H9 (cell line): ENCODE data around the gene EDIL3. TPM values are rescaled to one million over a fixed set of nuclear protein-coding genes. Genes with fewer than 3 reads are reported as not detected.

ENCODE experiments used
- DNase-seq: peaks from one replicate; pipeline ENCODE4 v3.0.0-alpha.2; 2017
- H2AFZ ChIP-seq: one replicate; pipeline ENCODE4 v1.6.1; 2013; ENCODE audit warnings: mild to moderate bottlenecking, low read length, control low read depth, moderate library complexity
- H2AK5ac ChIP-seq: 2 replicates; pipeline ENCODE4 v1.6.1; 2013; ENCODE audit warnings: low read length, control low read depth, mixed read lengths; ENCODE audit not compliant: insufficient read length
- H2BK120ac ChIP-seq: one replicate; pipeline ENCODE4 v1.6.1; 2013; ENCODE audit warnings: low read depth, mild to moderate bottlenecking, low read length, control low read depth, inconsistent platforms; ENCODE audit not compliant: poor library complexity, severe bottlenecking
- H2BK12ac ChIP-seq: 2 replicates; pipeline ENCODE4 v1.6.1; 2013; ENCODE audit warnings: low read length, control low read depth, mixed read lengths, low read depth; ENCODE audit not compliant: insufficient read length
- H2BK15ac ChIP-seq: 2 replicates; pipeline ENCODE4 v1.6.1; 2013; ENCODE audit warnings: low read depth, low read length, control low read depth
- H2BK20ac ChIP-seq: one replicate; pipeline ENCODE4 v1.6.1; 2013; ENCODE audit warnings: low read depth, mild to moderate bottlenecking, low read length, control low read depth, inconsistent platforms; ENCODE audit not compliant: poor library complexity, severe bottlenecking
- H2BK5ac ChIP-seq: 2 replicates; pipeline ENCODE4 v1.6.1; 2013; ENCODE audit warnings: low read length, control low read depth, mixed read lengths; ENCODE audit not compliant: insufficient read length
- H3K14ac ChIP-seq: 2 replicates; pipeline ENCODE4 v1.6.1; 2013; ENCODE audit warnings: low read length, control low read depth; ENCODE audit not compliant: insufficient read depth
- H3K18ac ChIP-seq: 2 replicates; pipeline ENCODE4 v1.6.1; 2013; ENCODE audit warnings: low read depth, mild to moderate bottlenecking, mixed read lengths, low read length, control low read depth; ENCODE audit not compliant: insufficient read length
- H3K23ac ChIP-seq: 2 replicates; pipeline ENCODE4 v1.6.1; 2013; ENCODE audit warnings: low read length, control low read depth, mixed read lengths, low read depth; ENCODE audit not compliant: insufficient read length
- H3K23me2 ChIP-seq: 2 replicates; pipeline ENCODE4 v1.6.1; 2013; ENCODE audit warnings: low read depth, mild to moderate bottlenecking, mixed read lengths, low read length, control low read depth; ENCODE audit not compliant: insufficient read length, poor library complexity, severe bottlenecking
- H3K27ac ChIP-seq: 2 replicates; pipeline ENCODE4 v1.5.1; 2013; ENCODE audit warnings: low read length, control low read depth, mixed read lengths, low read depth; ENCODE audit not compliant: insufficient read length
- H3K27me3 ChIP-seq: 2 replicates; pipeline ENCODE4 v1.6.1; 2013; ENCODE audit warnings: low read length, control low read depth, inconsistent platforms; ENCODE audit not compliant: insufficient read depth
- H3K4ac ChIP-seq: 2 replicates; pipeline ENCODE4 v1.6.1; 2013; ENCODE audit warnings: low read depth, mild to moderate bottlenecking, control low read depth, inconsistent platforms, low read length, moderate library complexity
- H3K4me1 ChIP-seq: 2 replicates; pipeline ENCODE4 v1.6.1; 2013; ENCODE audit warnings: low read length, control low read depth, inconsistent platforms; ENCODE audit not compliant: insufficient read depth
- H3K4me2 ChIP-seq: 2 replicates; pipeline ENCODE4 v1.6.1; 2013; ENCODE audit warnings: low read length, control low read depth, mixed read lengths; ENCODE audit not compliant: insufficient read length, insufficient read depth
- H3K56ac ChIP-seq: 2 replicates; pipeline ENCODE4 v1.6.1; 2013; ENCODE audit warnings: low read depth, mild to moderate bottlenecking, mixed read lengths, low read length, control low read depth; ENCODE audit not compliant: insufficient read length
- H3K79me1 ChIP-seq: 2 replicates; pipeline ENCODE4 v1.6.1; 2013; ENCODE audit warnings: low read depth, mild to moderate bottlenecking, moderate library complexity, low read length, control low read depth, inconsistent platforms; ENCODE audit not compliant: insufficient read depth, poor library complexity, severe bottlenecking
- H3K79me2 ChIP-seq: 2 replicates; pipeline ENCODE4 v1.6.1; 2013; ENCODE audit warnings: low read length, control low read depth, inconsistent platforms; ENCODE audit not compliant: insufficient read depth
- H3K9ac ChIP-seq: 2 replicates; pipeline ENCODE4 v1.6.1; 2013; ENCODE audit warnings: low read length, control low read depth, mixed read lengths; ENCODE audit not compliant: insufficient read length; ENCODE audit errors: extremely low read depth
- H3K9me3 ChIP-seq: one replicate; pipeline ENCODE4 v1.6.1; 2013; ENCODE audit warnings: low read depth, low read length, inconsistent platforms; ENCODE audit not compliant: control insufficient read depth
- H3T11ph ChIP-seq: one replicate; pipeline ENCODE4 v1.6.1; 2013; ENCODE audit warnings: mild to moderate bottlenecking, low read length, control low read depth, inconsistent platforms
- H4K20me1 ChIP-seq: one replicate; pipeline ENCODE4 v1.6.1; 2013; ENCODE audit not compliant: control insufficient read depth, insufficient read length, insufficient read depth
- H4K5ac ChIP-seq: 2 replicates; pipeline ENCODE4 v1.6.1; 2013; ENCODE audit warnings: low read depth, mild to moderate bottlenecking, mixed read lengths, low read length, control low read depth; ENCODE audit not compliant: insufficient read length
- H4K8ac ChIP-seq: replicated peaks from 2 replicates; pipeline ENCODE4 v1.6.1; 2013; ENCODE audit warnings: low read length, control low read depth, mixed read lengths, low read depth; ENCODE audit not compliant: insufficient read length
- H4K91ac ChIP-seq: 2 replicates; pipeline ENCODE4 v1.6.1; 2013; ENCODE audit warnings: low read depth, mild to moderate bottlenecking, moderate library complexity, mixed read lengths, low read length, control low read depth; ENCODE audit not compliant: insufficient read length
- H3K27ac Mint-ChIP-seq, 3 experiments: 2 replicates in 2 of 3; 3 replicates in 1 of 3; pipeline ENCODE4 v1.8.0; 2020 to 2021; ENCODE audit warnings: mixed read lengths in 3 of 3, mild to moderate bottlenecking in 1 of 3, moderate library complexity in 1 of 3
- H3K27me3 Mint-ChIP-seq: 2 replicates; pipeline ENCODE4 v1.8.0; 2021; ENCODE audit warnings: low read depth, mild to moderate bottlenecking, moderate library complexity, mixed read lengths
- H3K36me3 Mint-ChIP-seq, 3 experiments: 2 replicates in 2 of 3; 3 replicates in 1 of 3; pipeline ENCODE4 v1.8.0; 2020 to 2021; ENCODE audit warnings: low read depth in 3 of 3, mixed read lengths in 3 of 3; ENCODE audit not compliant: insufficient read depth in 1 of 3
- H3K4me1 Mint-ChIP-seq, 2 experiments: 2 replicates each; pipeline ENCODE4 v1.8.0; 2020; ENCODE audit warnings: mixed read lengths in 2 of 2
- H3K4me3 Mint-ChIP-seq, 2 experiments: 2 replicates in 1 of 2; 3 replicates in 1 of 2; pipeline ENCODE4 v1.8.0; 2020 to 2021; ENCODE audit warnings: mild to moderate bottlenecking in 2 of 2, mixed read lengths in 2 of 2, moderate library complexity in 1 of 2
- H3K9me3 Mint-ChIP-seq, 2 experiments: 2 replicates in 1 of 2; 3 replicates in 1 of 2; pipeline ENCODE4 v1.8.0; 2020; ENCODE audit warnings: mild to moderate bottlenecking in 2 of 2, mixed read lengths in 2 of 2, moderate library complexity in 1 of 2
- CTCF ChIP-seq: fragments of 200-600 bp; sonication (generic); conservative IDR thresholded peaks from 3 replicates; pipeline ENCODE4 v1.8.0; 2021; ENCODE audit warnings: antibody characterized with exemption, mild to moderate bottlenecking
- WGBS: extraction: QIAGEN DNeasy Blood & Tissue Kit; methylation state at CpG from one replicate; pipeline ENCODE4 v1.1.7; 2013; ENCODE audit warnings: missing lambda C conversion rate, low lambda C conversion rate, mixed read lengths; ENCODE audit not compliant: insufficient read length; ENCODE audit errors: extremely low coverage; 5-methylcytosine and 5-hydroxymethylcytosine counted together
- total RNA-seq: library from RNA; stranded (reverse); gene quantifications from 2 replicates; pipeline ENCODE4 v1.2.1, GENCODE V29; 2021

The EDIL3 gene
- total RNA-seq, 1 experiment from 2014 or later = 61.9 TPM

- H3K36me3 Mint-ChIP-seq = no peaks in the 10 kb centered on the region
- H3K4me3 Mint-ChIP-seq = no peak overlapping the region
- no peak overlapping the region for H2BK15ac ChIP-seq
- no peak for DNase-seq
- no peaks in the 10 kb centered on the region for H3K4me1 ChIP-seq
- H3K23me2 ChIP-seq = no peaks in the 10 kb centered on the region
- no CpG with 5 or more reads among the region's 2 CpGs for WGBS
- no peaks in the 10 kb centered on the region for H4K20me1 ChIP-seq
- H3K27me3 Mint-ChIP-seq = no peaks in the 10 kb centered on the region
- H3K56ac ChIP-seq = no peak overlapping the region
- H4K91ac ChIP-seq = no peak overlapping the region
- H3K4me1 Mint-ChIP-seq = no peaks in the 10 kb centered on the region
- no peaks in the 10 kb centered on the region for H3K9me3 ChIP-seq
- H3K4ac ChIP-seq = no peak overlapping the region
- no peak overlapping the region for H3K9ac ChIP-seq
- no peaks in the 10 kb centered on the region for H3K27me3 ChIP-seq
- no peak overlapping the region for H4K5ac ChIP-seq
- no peak overlapping the region for H2BK5ac ChIP-seq
- no peak overlapping the region for H3K4me2 ChIP-seq
- no peak overlapping the region for H3K23ac ChIP-seq
- H3K18ac ChIP-seq = no peak overlapping the region
- H2AK5ac ChIP-seq = no peak overlapping the region
- no peak overlapping the region for H3K27ac ChIP-seq
- no peak overlapping the region for H2BK120ac ChIP-seq
- H3K79me2 ChIP-seq = no peaks in the 10 kb centered on the region
- no peaks in the 10 kb centered on the region for H3K9me3 Mint-ChIP-seq
- TF ChIP-seq CTCF = no peak
- H4K8ac ChIP-seq = no peak overlapping the region
- no peak overlapping the region for H3K27ac Mint-ChIP-seq
- no peak overlapping the region for H2BK20ac ChIP-seq
- no peak overlapping the region for H2BK12ac ChIP-seq
- no peaks in the 10 kb centered on the region for H3K79me1 ChIP-seq
- no peak overlapping the region for H3K14ac ChIP-seq
- no peak overlapping the region for H3T11ph ChIP-seq
- H2AFZ ChIP-seq = no peak overlapping the region
Observed at GRCh38 chr5:83891261-83891660, 493.4 kb downstream of the EDIL3 start.
